GM21515 (cell line): ENCODE data around the gene TRAPPC10.
A peak's percentile ranks its signal among the peaks of the same experiment; 100 is the strongest.
"Not testable (repeated sequence)": the region's sequence is repeated elsewhere in the genome, so short reads cannot be mapped to it uniquely, and the experiment has no call there.

ENCODE experiments used
- ATAC-seq: cut with Tn5 transposase; IDR thresholded peaks from one replicate; pipeline ENCODE4 v1.9.1; 2021; ENCODE audit not compliant: unreplicated experiment

The TRAPPC10 gene

GRCh38 chr21:44134732-44135131, 122.6 kb downstream of the TRAPPC10 start:
- ATAC-seq: not testable (repeated sequence)

GRCh38 chr21:44138039-44138438, 125.9 kb downstream of the TRAPPC10 start:
- not testable (repeated sequence) for ATAC-seq

- not testable (repeated sequence) for ATAC-seq
Observed at GRCh38 chr21:44139787-44140551, 127.9 kb downstream of the TRAPPC10 start.

GRCh38 chr21:44140552-44140932, 128.4 kb downstream of the TRAPPC10 start:
- not testable (repeated sequence) for ATAC-seq

- not testable (repeated sequence) for ATAC-seq
Observed at GRCh38 chr21:44142470-44142869, 130.4 kb downstream of the TRAPPC10 start.

- ATAC-seq: not testable (repeated sequence)
Observed at GRCh38 chr21:44143380-44143779, 131.3 kb downstream of the TRAPPC10 start.

GRCh38 chr21:44143996-44144395, 131.9 kb downstream of the TRAPPC10 start:
- ATAC-seq: not testable (repeated sequence)

- not testable (repeated sequence) for ATAC-seq
Observed at GRCh38 chr21:44144784-44145602, 132.9 kb downstream of the TRAPPC10 start.

GRCh38 chr21:44145616-44146015, 133.5 kb downstream of the TRAPPC10 start:
- not testable (repeated sequence) for ATAC-seq

- not testable (repeated sequence) for ATAC-seq
Observed at GRCh38 chr21:44147108-44147507, 135.0 kb downstream of the TRAPPC10 start.

- ATAC-seq: not testable (repeated sequence)
Observed at GRCh38 chr21:44150255-44150654, 138.1 kb downstream of the TRAPPC10 start.

- not testable (repeated sequence) for ATAC-seq
Observed at GRCh38 chr21:44153214-44153888, 141.2 kb downstream of the TRAPPC10 start.

- ATAC-seq: not testable (repeated sequence)
Observed at GRCh38 chr21:44153889-44154228, 141.8 kb downstream of the TRAPPC10 start.

GRCh38 chr21:44154816-44155230, 142.7 kb downstream of the TRAPPC10 start:
- peak; percentile 10 for ATAC-seq

GRCh38 chr21:44155231-44155993, 143.3 kb downstream of the TRAPPC10 start:
- peak; percentile 30 for ATAC-seq

GRCh38 chr21:44155994-44156380, 143.9 kb downstream of the TRAPPC10 start:
- not testable (repeated sequence) for ATAC-seq
